ENCODE data around the gene DRGX.

- no peak for TF ChIP-seq CTCF (IDR thresholded peaks at IDR 0.05; ENCODE audit: poor library complexity, severe bottlenecking)
- TF ChIP-seq TAF1 (IDR thresholded peaks at IDR 0.05; ENCODE audit: low read depth) = no peak
- TF ChIP-seq REST (IDR thresholded peaks at IDR 0.05; ENCODE audit: borderline replicate concordance) = no peak
- no peak for TF ChIP-seq SMC3 (conservative IDR thresholded peaks at IDR 0.05; ENCODE audit: poor library complexity)
- TF ChIP-seq EZH2 (IDR thresholded peaks at IDR 0.05; ENCODE audit: borderline replicate concordance, insufficient read depth, low read length, poor library complexity, severe bottlenecking) = no peak
- TF ChIP-seq EP300 (conservative IDR thresholded peaks at IDR 0.05; ENCODE audit: poor library complexity, severe bottlenecking) = no peak
- no peak for TF ChIP-seq RAD21 (conservative IDR thresholded peaks at IDR 0.05)
- TF ChIP-seq POLR2AphosphoS5 (IDR thresholded peaks at IDR 0.05) = no peak
- no peak for TF ChIP-seq MXI1 (conservative IDR thresholded peaks at IDR 0.05; ENCODE audit: poor library complexity, severe bottlenecking)
Observed at GRCh38 chr10:49415846-49416245, 20.0 kb upstream of the DRGX start.
